GM21825 (cell line): ENCODE results near the gene PIM2.
"Not testable (repeated sequence)": the region's sequence is repeated elsewhere in the genome, so short reads cannot be mapped to it uniquely, and the experiment has no call there.

Source experiments
- ATAC-seq: cut with Tn5 transposase; IDR thresholded peaks from one replicate; pipeline ENCODE4 v1.9.1; 2021; ENCODE audit warnings: mild to moderate bottlenecking, moderate library complexity; ENCODE audit not compliant: unreplicated experiment

Gene PIM2

DNA sequence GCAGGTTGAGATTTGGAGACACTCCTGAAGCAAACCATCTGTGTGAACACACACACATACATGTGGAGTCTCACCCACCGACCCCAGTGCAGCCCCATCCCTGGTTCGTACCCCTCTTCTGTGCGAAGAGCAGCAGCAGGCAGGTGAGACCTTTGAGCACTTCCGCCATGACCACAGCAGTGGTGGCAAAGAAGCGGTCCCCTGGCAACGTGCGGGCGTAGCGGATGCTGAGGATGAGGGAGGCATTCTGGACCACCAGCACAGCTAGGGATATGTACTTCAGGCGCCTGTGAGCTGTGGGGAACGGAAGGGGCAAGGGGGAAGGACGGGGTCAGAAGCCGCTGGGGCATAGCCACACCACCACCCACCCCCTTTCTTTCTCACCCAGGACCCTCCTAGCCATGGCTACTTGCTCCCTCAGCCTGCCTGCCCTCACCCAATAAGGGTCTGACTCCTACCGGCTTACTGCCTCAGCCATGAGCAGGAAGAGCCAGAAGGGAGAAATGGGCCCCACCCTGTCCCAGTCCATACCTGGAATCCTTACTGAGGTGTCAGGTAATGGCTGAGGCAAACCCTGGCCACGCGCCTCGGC lies 9.0 kb downstream of the PIM2 start:
- no peak for ATAC-seq

DNA sequence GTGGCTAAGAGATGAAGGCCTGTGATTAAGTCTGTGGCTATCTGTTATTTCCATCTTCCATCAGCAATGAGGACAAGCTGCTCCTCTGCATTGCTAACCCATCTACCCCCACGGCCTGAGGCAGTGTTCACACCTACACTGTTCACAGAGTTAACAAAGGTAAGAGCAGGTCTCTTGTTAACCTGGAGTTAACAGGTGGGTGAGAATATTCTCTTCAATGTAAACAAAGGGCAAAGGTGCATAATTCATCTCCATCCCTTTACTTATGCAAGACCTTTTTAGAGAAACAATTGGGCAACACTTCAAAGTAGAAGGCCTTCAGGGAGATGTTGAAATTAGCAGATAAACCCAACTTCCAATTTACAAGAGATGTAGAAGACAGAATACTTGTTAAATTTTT lies 10.2 kb downstream of the PIM2 start:
- ATAC-seq = no peak

DNA sequence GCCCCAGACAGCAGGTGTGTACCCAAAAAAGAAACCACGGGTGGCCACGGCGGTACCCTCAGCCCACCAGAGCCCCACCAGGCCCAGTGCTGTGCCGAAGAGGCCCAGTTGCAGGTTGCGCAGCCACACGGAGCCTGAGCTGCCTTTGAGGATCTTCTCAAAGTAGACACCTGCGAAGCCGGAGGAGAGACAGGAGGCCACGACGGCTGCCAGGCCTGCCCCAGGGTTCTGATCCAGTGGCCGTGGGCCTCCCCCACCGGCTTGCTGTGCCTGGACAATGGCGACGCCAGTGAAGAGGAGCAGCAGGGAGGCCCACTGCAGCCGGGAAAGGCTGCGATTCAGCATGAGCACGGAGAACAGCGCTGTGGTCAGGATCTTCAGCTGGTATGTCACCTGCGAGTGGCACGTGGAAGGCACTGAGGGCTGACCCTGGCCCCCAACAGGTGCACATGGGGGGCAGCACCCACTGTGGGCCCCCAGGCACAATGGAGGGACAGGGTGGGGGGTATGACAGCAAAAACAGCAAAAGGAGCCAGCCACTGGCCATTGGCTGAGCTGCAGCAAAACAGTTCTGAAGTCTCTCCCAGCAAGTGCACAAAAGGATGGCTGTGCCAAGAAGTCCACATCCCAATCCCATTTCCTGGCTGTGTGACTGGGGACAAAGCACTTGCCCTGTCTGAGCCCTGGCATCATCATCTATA lies 13.6 kb downstream of the PIM2 start:
- no peak for ATAC-seq

DNA sequence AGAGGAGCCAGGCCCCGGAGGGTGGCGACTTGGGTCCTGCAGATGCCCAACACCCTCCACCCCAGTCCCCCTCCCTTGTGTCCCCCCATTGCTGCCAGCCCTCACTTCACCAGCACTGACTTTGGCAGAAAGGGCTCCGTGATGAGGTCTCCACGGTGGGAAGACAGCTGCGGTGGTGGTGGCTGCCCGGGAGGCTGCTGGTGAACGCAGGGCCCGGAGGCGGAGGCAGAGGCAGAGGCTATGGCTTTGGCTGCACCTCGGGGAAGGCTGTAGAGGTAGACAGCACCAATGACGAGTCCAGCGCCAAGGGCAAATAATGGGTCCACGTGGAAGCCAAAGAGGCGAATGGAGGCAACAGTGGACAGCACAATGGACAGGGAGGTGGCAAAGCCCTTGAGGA lies 14.2 kb downstream of the PIM2 start:
- ATAC-seq = no peak

DNA sequence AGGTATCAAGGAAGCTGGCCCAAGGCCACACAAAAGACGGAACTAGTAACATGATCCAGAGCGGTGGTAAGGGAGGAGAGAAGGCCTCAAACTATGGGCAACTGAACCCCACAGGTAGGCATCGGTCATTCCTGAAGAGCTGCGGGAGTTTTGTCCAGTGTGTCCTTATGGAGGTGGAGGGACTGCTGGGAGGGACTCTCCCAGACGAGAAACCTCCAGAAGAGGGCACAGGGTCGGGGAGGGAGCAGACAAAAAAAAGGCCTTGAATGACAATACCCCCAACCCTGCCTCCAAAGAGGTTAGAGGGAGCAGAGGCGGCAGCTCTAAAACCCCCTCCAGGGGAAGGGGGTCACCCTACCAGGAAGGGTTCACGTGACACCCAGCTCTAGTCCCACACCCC lies 14.6 kb downstream of the PIM2 start:
- no peak for ATAC-seq

DNA sequence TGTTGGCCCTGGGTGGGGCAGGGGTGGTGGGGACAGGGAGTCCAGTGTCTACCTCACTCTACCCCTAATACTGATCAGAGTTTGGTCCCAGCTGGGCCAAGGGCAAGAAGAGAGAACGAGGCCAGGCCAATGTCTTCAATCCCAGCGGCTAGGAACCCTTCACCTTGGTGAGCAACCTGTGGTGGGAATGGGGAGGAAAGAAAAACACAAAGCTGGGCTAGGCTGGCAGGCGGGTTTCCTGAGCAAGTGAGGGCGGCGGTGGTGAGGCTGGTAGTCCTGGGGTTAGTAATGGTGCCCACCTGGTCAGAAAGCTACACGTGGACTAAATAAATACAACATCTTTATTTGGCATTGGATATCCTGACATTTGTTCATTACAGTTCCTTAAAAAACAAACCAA lies 15.5 kb downstream of the PIM2 start:
- no peak for ATAC-seq

DNA sequence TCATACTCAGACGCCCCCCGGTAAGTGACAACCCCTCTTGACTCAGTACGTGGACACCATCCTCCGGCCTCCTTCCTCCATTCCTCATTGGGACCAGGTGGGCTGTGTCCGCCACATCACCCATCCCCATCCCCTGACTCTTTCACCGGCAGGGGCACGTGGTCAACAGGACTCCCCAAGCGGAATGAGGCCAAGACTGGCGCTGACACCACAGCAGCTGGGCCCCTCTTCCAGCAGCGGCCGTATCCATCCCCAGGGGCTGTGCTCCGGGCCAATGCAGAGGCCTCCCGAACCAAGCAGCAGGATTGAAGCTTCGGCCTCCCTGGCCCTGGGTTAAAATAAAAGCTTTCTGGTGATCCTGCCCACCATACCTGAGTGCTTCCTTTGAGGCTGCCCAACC lies 16.0 kb downstream of the PIM2 start:
- ATAC-seq = no peak

DNA sequence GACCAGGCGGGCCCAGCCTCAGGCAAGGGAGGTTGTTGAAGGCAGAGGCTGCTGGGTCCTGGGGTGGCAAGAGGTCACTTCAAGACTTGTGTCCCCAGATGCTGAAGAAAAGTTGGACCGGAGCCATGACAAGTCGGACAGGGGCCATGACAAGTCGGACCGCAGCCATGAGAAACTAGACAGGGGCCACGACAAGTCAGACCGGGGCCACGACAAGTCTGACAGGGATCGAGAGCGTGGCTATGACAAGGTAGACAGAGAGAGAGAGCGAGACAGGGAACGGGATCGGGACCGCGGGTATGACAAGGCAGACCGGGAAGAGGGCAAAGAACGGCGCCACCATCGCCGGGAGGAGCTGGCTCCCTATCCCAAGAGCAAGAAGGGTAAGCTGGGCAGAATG lies 16.7 kb downstream of the PIM2 start:
- no peak for ATAC-seq

DNA sequence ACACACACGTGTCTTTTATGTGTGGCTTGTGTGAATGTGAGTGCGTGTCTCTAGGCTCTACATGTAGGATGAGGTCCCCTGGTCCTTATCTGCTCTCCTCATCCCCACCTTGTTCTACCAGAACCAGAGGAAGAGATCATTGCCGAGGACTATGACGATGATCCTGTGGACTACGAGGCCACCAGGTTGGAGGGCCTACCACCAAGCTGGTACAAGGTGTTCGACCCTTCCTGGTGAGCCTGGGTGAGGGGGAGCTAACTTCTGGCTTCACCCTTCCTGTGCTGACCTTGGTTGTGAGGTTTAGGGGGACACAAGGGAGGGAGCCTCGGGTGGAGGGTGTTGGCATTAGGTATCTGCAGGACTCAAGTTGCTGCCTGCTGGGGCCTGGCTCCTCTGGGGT lies 17.8 kb downstream of the PIM2 start:
- ATAC-seq = no peak

DNA sequence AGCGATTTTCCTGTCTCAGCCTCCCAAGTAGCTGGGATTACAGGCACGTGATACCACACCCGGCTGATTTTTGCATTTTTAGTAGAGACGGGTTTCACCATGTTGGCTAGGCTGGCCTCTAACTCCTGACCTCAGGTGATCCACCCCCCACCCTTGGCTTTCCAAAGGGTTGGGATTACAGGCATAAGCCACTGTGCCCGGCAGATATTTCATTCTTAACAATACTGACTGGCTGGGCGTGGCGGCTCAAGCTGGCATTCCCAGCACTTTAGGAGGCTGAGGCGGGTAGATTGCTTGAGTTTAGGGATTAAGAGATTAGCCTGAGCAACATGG lies 19.8 kb downstream of the PIM2 start:
- no peak for ATAC-seq

DNA sequence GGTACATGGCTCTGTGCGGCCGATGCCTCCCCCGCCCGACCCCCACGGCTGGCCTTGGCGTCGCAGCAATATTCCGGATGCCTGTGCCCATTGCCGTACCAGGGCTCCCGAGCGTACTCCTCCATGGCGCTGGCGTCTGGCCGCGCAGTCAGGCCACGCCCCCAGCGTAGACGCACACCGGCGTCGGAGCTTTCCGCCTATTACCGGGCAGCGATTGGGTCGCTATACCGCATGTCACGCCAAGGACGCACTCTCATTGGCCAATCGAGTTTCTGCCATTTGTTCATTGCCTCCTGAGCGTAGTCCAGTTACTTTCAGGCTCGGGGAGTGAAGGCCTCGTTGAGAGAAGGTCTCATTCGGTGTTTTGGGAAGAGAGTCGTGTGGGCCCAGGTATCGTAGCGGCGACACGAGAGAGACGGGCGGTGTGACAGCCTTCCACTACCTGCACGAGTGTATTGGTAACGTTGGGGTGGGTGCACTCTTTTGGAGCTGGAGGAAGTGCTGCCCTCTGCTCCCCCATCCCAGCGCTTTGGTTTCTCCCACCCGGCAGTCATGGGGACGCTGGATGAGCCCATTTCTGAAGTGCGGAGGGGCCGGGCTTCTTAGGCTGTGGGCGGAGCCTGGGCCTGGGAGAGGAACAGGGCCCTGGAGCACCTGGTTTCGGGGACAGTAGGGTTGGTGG lies 21.1 kb downstream of the PIM2 start, which contains the start of the genes PQBP1 and TIMM17B:
PQBP1 (plus strand) TSS at position 306 of the 682 bp plus-strand sequence. CDS start 580 bp downstream, outside the sequence.
TIMM17B (minus strand) TSS at position 144 of the 682 bp plus-strand sequence; CDS start at position 125, 19 bp downstream.
- ATAC-seq = peak; percentile 77

DNA sequence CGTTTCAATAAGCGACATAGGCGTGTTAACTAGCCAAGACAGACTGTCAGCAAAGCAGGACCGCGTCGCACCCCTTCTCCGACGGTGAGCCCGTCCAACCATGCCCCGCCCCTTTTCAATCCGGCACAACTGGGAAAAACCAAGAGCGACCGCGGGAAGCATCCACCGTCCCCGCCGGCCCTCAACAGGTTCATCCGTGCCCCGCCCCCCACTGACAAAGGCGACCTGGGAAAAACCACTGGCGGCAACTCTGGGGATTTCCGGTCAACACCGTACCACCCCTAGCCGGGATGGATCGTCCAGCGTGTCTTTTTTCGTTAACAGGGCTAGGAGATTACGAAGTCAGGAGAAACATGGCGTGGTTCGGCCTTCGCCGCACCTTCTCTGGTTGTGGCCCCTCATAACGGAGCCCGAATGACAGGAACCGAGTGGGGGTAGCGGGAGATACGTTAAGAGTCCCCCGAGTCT lies 21.6 kb downstream of the PIM2 start:
- ATAC-seq = no peak

DNA sequence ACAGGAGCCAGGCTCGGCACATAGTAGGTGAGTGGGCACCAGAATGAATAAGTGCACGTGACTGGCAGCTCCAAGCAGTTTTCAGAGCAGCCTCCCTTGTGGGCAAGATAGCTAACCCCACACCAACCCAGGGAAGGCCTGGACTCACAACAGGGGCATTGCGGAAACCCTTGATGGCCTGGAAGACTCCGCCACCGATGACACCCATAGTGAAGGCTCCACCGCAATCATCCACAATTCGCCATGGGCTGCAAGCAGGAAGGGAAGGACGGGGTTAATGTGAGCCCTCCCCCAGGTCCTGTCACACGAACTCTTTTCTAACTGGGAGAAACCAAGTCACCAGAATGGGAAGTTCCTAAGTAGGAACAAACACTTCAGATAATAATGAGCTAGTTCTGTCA lies 22.2 kb downstream of the PIM2 start:
- no peak for ATAC-seq

DNA sequence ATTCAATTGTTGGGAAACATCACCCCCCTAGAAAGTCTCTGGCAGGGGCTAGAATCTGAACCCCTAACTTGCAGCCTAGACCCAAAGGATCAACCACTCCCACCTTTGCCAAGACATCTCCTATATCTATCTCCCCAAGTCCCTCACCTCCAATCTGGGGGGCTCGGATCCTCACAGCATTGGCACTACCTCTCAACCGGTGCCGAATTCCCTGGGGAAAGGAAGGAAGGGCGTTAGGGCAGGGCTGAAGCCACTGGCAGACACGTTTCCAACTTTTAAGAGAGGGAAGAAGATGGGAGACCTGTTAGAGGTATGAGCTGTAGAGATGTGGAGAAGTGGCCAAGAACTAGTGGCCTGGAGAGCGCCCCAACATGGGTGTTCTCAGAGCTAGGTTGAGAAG lies 23.9 kb downstream of the PIM2 start:
- ATAC-seq = no peak

DNA sequence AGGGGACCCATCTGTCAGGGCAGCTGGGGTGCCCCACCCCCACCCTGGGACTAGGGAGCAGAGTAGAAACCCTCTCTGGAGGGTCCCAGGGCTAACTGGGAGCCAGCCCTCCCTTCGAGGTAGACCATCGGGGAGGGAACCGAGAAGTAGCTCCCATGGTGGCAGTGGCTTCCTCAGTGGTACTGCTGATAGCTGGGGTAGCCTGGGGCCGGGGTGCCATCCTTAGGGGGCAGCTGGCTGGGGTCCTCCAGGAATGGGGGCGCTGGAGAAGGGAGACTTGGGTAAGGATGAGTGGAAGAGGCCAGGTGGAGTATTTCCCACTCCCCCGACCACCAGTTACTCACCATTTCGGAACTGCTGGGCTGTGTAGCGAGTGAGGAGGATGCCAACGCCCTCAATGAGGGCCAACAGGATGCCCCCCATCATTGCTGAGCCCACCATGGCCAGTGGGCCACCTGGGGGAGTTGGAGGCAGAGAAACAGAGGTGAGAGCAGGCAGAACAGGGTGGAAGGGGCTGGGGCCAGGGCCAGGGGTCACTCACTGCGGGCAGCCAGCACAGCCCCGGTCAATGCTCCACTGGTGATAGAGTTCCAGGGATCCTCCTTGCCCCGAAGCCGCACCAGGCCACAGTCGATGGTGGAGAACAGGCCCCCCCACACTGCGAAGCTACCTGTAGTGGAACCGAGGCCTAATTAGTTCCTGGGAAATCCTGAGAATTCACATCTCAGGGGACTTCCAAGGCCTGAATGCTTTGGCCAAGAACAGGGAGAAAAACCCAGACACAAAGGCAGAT lies 25.1 kb downstream of the PIM2 start:
- no peak for ATAC-seq

DNA sequence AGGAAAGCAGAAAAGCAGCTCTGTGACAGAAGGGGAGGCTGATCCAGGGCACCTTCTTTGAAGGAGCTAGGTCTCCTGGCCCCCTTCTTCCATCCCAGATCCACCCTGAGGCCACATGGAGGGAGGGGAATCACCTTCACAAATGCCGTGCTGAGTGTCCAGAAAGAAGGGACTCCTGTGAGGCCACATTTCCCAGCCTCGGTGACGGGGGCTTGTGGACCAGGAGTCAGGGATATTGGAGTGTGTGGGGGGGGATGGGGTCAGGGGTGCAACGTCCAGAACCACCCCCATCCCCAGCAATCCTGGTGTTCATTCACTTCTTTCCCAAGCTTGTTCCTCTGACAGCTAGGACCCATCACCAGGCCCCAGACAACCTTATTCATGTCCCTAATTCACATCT lies 25.9 kb downstream of the PIM2 start:
- no peak for ATAC-seq

DNA sequence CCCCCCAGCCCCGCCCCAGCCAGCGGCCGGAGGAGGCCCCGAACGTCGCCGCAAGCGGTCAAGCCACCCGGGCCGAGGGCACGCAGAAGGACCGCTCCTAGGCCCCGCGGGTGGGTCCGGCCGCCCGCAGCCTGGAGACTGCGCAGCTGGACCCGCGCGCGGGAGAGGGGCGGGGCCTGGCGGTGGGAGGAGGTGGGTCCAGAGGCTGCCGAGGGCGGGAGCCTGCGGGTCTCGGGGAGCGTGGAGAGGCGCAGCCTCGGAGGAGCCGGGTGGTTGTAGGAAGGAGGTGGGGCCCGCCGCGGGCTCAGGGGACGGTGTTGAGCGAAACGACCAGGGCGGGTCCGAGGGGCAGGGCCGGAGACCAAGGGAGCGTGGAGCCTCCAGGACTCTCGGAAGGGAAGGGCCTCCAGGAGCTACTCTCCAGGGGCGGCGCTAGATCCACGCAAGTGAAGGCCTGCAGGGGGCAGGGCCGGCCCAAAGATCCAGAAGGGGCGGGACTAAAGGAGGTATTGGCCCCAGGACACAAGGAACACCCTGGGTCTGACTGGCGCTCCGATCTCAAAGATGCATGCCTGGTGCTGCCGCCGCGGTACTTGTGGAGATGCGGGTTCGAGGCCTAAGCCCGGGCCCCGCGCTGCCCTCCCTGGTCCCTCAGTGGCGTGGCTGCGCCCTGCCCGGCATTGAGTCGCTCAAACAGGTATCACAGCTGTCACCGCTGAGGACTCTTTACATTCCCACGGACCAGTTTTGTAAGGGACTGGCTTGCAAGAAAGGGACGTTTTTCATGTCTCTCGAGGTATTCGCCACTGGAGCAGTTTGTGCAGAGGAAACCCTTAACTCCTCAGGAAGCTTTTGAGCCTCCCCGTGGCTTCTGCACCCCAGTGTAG lies 27.2 kb downstream of the PIM2 start:
- ATAC-seq = peak; percentile 73

DNA sequence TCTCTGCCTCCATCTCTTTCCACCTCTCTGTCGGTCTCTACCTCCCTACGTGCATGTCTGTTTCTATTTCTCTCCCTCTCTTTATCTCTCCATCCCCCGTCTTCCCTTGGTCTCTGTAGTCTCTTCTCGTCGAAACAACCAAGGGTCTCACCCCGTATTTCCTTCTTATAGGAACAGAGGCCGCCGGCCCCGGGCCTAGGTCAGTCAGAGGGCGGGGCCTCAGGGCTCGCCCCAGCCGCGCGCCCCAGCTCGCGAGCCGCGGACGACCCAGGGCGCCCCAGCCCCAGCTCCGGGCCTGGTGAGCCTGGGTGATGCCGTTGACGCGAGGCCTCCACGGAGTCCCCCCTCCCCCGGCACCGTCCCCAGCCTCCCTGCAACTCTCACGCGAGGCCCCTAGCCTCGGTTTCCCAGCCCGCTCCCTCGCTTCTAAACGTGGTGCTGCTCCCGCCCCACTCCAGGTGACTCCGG lies 27.9 kb downstream of the PIM2 start:
- ATAC-seq = peak; percentile 26

DNA sequence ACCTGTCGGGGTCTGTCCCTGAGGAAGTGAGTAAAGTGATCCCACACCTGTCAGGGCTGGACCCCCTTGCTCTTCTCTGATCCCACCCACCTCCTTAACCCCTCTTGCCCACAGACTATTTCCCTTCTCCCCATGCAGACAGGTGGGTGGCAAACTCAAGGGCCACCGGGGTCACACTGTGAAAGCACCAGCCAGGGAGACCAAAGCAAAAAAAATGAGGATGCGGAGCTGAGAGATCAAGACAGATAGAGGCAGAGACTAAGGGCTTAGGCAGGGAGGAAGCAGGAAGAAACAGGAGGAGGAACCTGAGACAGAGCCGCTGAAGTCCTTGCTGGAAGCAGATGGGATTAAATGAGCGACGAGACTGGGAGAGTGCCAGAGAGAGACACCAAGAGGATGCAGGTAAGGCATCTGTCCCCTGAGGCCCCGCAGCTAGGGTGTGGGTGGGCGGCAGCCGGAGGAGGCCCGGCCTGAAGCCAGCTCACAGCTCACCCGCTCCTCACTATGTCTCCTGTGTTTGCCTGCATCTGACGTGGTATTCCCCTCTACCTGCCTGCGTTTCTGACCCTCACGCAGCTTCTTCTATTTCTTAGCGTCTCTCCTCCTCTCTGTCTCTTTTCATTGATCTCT lies 28.4 kb downstream of the PIM2 start:
- ATAC-seq = no peak

DNA sequence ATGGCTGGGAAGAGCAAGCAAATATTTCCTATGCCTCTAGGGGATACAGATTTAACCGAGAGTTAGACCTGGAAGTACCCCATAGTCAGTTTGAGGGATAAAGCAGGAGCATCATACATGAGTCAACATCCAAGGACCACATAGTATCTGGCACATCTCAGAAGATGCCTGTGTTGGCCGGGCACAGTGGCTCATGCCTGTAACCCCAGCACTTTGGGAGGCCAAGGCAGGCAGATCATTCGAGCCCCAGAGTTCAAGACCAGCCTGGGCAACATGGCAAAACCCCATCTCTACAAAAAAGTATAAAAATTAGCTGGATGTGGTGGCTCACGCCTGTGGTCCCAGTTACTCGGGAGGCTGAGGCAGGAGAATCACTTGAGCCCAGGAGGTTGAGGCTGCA lies 32.2 kb downstream of the PIM2 start:
- not testable (repeated sequence) for ATAC-seq
